Stimulated activated naive CD8-positive, alpha-beta T cell treated with anti-CD3 and anti-CD28 coated beads, Interleukin-15, Interleukin-2, amounts not matched to agents 100 ng/mL and 50 ng/mL, for 24 hours (primary cell): ENCODE results near the gene TTC21A.

Experiments
- H3K27ac Mint-ChIP-seq: one replicate; pipeline ENCODE4 v1.8.0; 2021; ENCODE audit warnings: mild to moderate bottlenecking, mixed read lengths
- H3K27me3 Mint-ChIP-seq: one replicate; pipeline ENCODE4 v1.8.0; 2021; ENCODE audit warnings: mixed read lengths
- H3K36me3 Mint-ChIP-seq: one replicate; pipeline ENCODE4 v1.8.0; 2021; ENCODE audit warnings: low read depth, mixed read lengths
- H3K4me1 Mint-ChIP-seq: one replicate; pipeline ENCODE4 v1.8.0; 2021; ENCODE audit warnings: low read depth, mixed read lengths
- H3K4me3 Mint-ChIP-seq: one replicate; pipeline ENCODE4 v1.8.0; 2021; ENCODE audit warnings: mild to moderate bottlenecking, mixed read lengths
- H3K9me3 Mint-ChIP-seq: one replicate; pipeline ENCODE4 v1.8.0; 2021; ENCODE audit warnings: mixed read lengths

TTC21A gene

GRCh38 chr3:39135170-39135805 is 27.8 kb downstream of the TTC21A start:
- H3K27me3 Mint-ChIP-seq: no peaks in the 10 kb centered on the region
- H3K27ac Mint-ChIP-seq: no peak overlapping the region
- no peak overlapping the region for H3K4me3 Mint-ChIP-seq
- peaks cover 25% of the 10 kb centered on the region for H3K4me1 Mint-ChIP-seq
- H3K9me3 Mint-ChIP-seq: no peaks in the 10 kb centered on the region
- peaks cover 14% of the 10 kb centered on the region for H3K36me3 Mint-ChIP-seq

DNA sequence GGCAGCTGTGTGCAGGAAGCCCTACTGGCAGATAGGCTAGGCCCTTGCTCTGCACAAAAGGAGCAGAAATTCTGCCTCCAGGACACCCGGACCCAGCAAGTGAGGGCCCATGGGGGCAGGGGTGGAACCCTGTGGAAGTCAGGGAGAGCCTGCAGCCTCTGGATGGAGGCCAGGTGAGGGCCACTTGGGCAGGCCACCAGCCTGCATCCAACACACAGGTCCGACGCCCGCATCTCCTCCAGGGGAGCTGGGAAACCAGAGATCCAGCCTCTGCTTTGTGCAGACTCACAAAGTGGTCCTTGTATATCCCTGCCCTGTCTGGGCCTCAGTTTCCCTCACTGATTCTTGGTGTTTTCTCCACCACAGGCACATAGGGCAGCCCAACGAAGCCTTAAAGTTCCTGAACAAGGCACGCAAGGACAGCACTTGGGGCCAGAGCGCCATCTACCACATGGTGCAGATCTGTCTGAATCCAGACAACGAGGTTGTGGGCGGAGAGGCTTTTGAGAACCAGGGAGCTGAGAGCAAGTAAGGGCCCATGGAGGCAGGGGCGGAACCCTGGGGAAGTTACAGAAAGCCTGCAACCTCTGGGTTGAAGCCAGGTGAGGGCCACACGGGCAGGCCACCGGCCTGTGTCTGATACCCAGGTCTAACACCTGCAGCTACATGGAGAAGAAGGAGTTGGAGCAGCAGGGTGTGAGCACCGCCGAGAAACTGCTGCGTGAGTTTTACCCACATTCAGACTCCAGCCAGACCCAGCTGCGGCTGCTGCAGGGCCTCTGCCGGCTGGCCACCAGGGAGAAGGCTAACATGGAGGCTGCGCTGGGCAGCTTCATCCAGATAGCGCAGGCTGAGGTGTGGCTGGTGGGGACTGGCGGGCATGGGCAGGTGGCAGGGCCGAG is 29.3 kb downstream of the TTC21A start:
- Mint-ChIP-seq H3K36me3 (peaks cover 28% of the 10 kb centered on the region), H3K27ac (no peak overlapping the region), H3K4me1 (peaks cover 40% of the 10 kb centered on the region), H3K9me3 (no peaks in the 10 kb centered on the region), H3K4me3 (no peak overlapping the region), H3K27me3 (no peaks in the 10 kb centered on the region)

GRCh38 chr3:39137435-39137936 is 30.0 kb downstream of the TTC21A start:
- no peaks in the 10 kb centered on the region for H3K9me3 Mint-ChIP-seq
- peaks cover 32% of the 10 kb centered on the region for H3K36me3 Mint-ChIP-seq
- H3K27ac Mint-ChIP-seq: peak overlapping the region; percentile 52
- peaks cover 45% of the 10 kb centered on the region for H3K4me1 Mint-ChIP-seq
- H3K4me3 Mint-ChIP-seq: no peak overlapping the region
- no peaks in the 10 kb centered on the region for H3K27me3 Mint-ChIP-seq

- peak overlapping the region; percentile 66 for H3K27ac Mint-ChIP-seq
- H3K9me3 Mint-ChIP-seq: no peaks in the 10 kb centered on the region
- peaks cover 52% of the 10 kb centered on the region for H3K4me1 Mint-ChIP-seq
- H3K4me3 Mint-ChIP-seq: no peak overlapping the region
- no peaks in the 10 kb centered on the region for H3K27me3 Mint-ChIP-seq
- H3K36me3 Mint-ChIP-seq: peaks cover 40% of the 10 kb centered on the region
These were observed 30.7 kb downstream of the TTC21A start for GRCh38 chr3:39137991-39138803.

DNA sequence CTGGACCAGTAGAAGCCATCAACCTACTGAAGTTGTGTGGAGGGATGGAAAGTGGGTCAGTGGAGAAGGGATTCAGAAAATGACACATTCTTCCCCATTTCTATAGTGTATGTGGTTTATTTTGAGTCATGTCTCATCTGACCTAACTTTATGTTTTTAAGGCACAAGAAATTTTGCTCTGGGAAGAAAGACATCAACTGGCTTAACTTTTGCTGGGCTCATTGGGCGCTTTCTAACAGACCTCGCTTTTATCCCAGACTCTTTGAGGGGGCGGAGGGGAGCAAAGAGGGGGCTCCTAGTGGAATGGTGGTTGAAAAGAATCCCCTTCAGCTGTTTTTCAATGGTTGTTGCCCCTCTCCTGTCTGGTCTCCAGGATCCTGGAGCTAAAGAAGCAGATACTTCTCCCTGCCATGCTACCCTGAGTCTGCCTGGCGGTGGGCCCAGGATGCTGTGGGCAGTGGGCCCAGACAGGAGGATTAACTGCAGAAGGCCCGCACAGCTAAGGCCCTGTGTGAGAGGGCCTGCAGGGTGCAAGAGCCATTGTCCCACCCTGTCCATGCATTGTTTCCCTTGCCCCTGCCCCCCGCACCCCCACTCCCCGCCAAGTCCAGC is 31.4 kb downstream of the TTC21A start:
- Mint-ChIP-seq H3K27me3 (no peaks in the 10 kb centered on the region), H3K4me1 (peaks cover 57% of the 10 kb centered on the region), H3K9me3 (no peaks in the 10 kb centered on the region), H3K36me3 (peaks cover 47% of the 10 kb centered on the region), H3K27ac (peak overlapping the region; percentile 66), H3K4me3 (no peak overlapping the region)

GRCh38 chr3:39139442-39139841 is 32.0 kb downstream of the TTC21A start:
- H3K27me3 Mint-ChIP-seq: no peaks in the 10 kb centered on the region
- H3K27ac Mint-ChIP-seq: peak overlapping the region; percentile 58
- no peaks in the 10 kb centered on the region for H3K9me3 Mint-ChIP-seq
- peaks cover 59% of the 10 kb centered on the region for H3K4me1 Mint-ChIP-seq
- H3K4me3 Mint-ChIP-seq: no peak overlapping the region
- H3K36me3 Mint-ChIP-seq: peaks cover 52% of the 10 kb centered on the region

DNA sequence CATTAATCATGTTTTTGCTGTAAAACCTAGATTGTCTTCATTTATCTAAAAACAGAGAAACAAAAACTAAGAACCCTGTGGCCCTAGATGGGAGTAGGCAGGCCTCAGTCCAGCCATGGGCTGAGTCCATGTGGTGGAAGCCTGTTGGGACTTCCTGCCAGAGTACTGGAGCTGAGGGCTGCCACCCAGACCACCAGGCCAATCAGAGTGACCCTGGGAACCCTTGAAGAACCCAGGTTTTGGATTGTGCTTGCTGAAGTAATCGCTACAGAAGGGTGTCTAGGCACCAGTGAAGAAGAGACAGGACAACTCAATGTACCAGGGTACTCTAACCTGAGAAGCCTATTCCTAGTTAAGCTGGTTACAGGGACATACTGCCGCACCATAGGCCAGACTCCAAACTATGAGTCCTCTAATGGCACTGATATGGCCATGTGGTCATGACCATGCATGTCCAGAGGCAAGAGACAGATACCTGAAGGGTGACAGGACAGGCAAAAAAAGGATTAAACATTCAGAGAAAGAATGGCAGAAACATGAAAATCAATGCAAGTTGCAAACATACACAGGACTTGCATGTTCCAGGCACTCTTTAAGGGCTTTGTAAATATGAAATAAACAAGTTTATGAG is 33.0 kb downstream of the TTC21A start:
- H3K27me3 Mint-ChIP-seq: no peaks in the 10 kb centered on the region
- no peak overlapping the region for H3K4me3 Mint-ChIP-seq
- H3K36me3 Mint-ChIP-seq: peaks cover 62% of the 10 kb centered on the region
- H3K9me3 Mint-ChIP-seq: no peaks in the 10 kb centered on the region
- peaks cover 65% of the 10 kb centered on the region for H3K4me1 Mint-ChIP-seq
- peak overlapping the region; percentile 63 for H3K27ac Mint-ChIP-seq

- no peaks in the 10 kb centered on the region for H3K9me3 Mint-ChIP-seq
- no peak overlapping the region for H3K4me3 Mint-ChIP-seq
- peak overlapping the region; percentile 63 for H3K27ac Mint-ChIP-seq
- H3K27me3 Mint-ChIP-seq: no peaks in the 10 kb centered on the region
- H3K36me3 Mint-ChIP-seq: peaks cover 71% of the 10 kb centered on the region
- peaks cover 74% of the 10 kb centered on the region for H3K4me1 Mint-ChIP-seq
These were observed 33.9 kb downstream of the TTC21A start for GRCh38 chr3:39141171-39141995.

DNA sequence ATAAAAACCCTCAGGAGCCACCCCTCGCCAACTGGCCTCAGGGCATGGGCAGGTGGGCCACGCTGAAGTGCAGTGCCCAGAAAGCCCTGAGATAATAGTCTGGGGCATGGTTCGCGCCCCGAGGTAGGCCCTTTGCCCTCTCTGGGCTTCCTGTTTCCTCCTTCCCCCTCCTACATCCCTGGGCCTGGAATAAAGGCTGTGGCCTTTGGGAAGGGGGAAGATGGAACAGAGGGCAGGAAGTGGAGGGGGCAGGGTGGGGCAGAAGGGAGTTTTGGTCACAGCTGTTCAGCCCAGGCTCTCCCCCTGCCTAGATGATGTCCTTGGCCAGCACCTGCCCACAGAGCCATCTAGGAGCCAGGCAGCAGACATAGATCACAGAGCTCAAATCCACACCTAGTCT is 34.6 kb downstream of the TTC21A start:
- peaks cover 81% of the 10 kb centered on the region for H3K4me1 Mint-ChIP-seq
- no peaks in the 10 kb centered on the region for H3K9me3 Mint-ChIP-seq
- no peak overlapping the region for H3K4me3 Mint-ChIP-seq
- H3K27ac Mint-ChIP-seq: peak overlapping the region; percentile 51
- no peaks in the 10 kb centered on the region for H3K27me3 Mint-ChIP-seq
- H3K36me3 Mint-ChIP-seq: peaks cover 78% of the 10 kb centered on the region

- Mint-ChIP-seq H3K36me3 (peaks cover 82% of the 10 kb centered on the region), H3K27me3 (no peaks in the 10 kb centered on the region), H3K27ac (peak overlapping the region; percentile 16), H3K4me3 (no peak overlapping the region), H3K4me1 (peaks cover 88% of the 10 kb centered on the region), H3K9me3 (no peaks in the 10 kb centered on the region)
These were observed 35.8 kb downstream of the TTC21A start for GRCh38 chr3:39143051-39143885.

GRCh38 chr3:39144095-39144747 is 36.7 kb downstream of the TTC21A start:
- Mint-ChIP-seq H3K27me3 (no peaks in the 10 kb centered on the region), H3K4me3 (no peak overlapping the region), H3K4me1 (peaks cover 90% of the 10 kb centered on the region), H3K36me3 (peaks cover 92% of the 10 kb centered on the region), H3K9me3 (no peaks in the 10 kb centered on the region), H3K27ac (peak overlapping the region; percentile 72)

- Mint-ChIP-seq H3K4me3 (no peak overlapping the region), H3K27ac (peak overlapping the region; percentile 72), H3K9me3 (no peaks in the 10 kb centered on the region), H3K36me3 (peaks cover 93% of the 10 kb centered on the region), H3K4me1 (peaks cover 91% of the 10 kb centered on the region), H3K27me3 (no peaks in the 10 kb centered on the region)
These were observed 37.4 kb downstream of the TTC21A start for GRCh38 chr3:39144748-39145380.
